Sigmoid colon (tissue), 7 donors: ENCODE measurements around the gene TENM4. TPM values are rescaled to one million over a fixed set of nuclear protein-coding genes. Genes with fewer than 3 reads are reported as not detected.

Experiments used
- DNase-seq: peaks from one replicate; pipeline ENCODE4 v3.0.0-alpha.2; 2019
- H3K27ac ChIP-seq, 4 donors: fragments of 200-600 bp; sonication (generic); one replicate each; pipeline ENCODE4 v1.5.1; 2016 to 2019; ENCODE audit warnings: mild to moderate bottlenecking in 1 of 4
- H3K27me3 ChIP-seq, 3 donors: fragments of 200-600 bp; sonication (generic); one replicate each; pipeline ENCODE4 v1.5.1; 2019; ENCODE audit warnings: mild to moderate bottlenecking in 1 of 3
- H3K36me3 ChIP-seq, 4 donors: fragments of 200-600 bp; sonication (generic); one replicate each; pipeline ENCODE4 v1.5.1; 2016 to 2019
- H3K4me1 ChIP-seq, 4 donors: fragments of 200-600 bp; sonication (generic); one replicate each; pipeline ENCODE4 v1.5.1; 2017 to 2019
- H3K4me3 ChIP-seq, 4 donors: fragments of 200-600 bp; sonication (generic); one replicate each; pipeline ENCODE4 v1.5.1; 2017 to 2019; ENCODE audit warnings: mild to moderate bottlenecking in 2 of 4, moderate library complexity in 1 of 4
- H3K9me3 ChIP-seq, 4 donors: fragments of 200-600 bp in 3 of 4; sonication (generic) in 3 of 4; one replicate each; pipeline versions ENCODE4 v1.5.1 to v1.6.1; 2013 to 2019
- CTCF ChIP-seq, 4 experiments: fragments of 450-650 bp in 3 of 4; fragments of 200-600 bp in 1 of 4; IDR thresholded peaks; one replicate each; pipeline ENCODE4 v1.5.1; 2016 to 2019; ENCODE audit warnings: antibody characterized with exemption in 4 of 4, mild to moderate bottlenecking in 3 of 4, moderate library complexity in 2 of 4
- EP300 ChIP-seq, 4 donors: sonication (generic); formaldehyde crosslinking; IDR thresholded peaks; one replicate each; pipeline ENCODE4 v1.6.1; 2017; ENCODE audit warnings: antibody characterized with exemption in 4 of 4
- POLR2A ChIP-seq, 2 donors: fragments of 450-650 bp; IDR thresholded peaks; one replicate each; pipeline ENCODE4 v1.6.1; 2016; ENCODE audit warnings: antibody characterized with exemption in 2 of 2, mild to moderate bottlenecking in 2 of 2, moderate library complexity in 2 of 2
- POLR2AphosphoS5 ChIP-seq, 4 donors: sonication (generic); formaldehyde crosslinking; IDR thresholded peaks; one replicate each; pipeline ENCODE4 v1.6.1; 2017; ENCODE audit warnings: antibody characterized with exemption in 4 of 4
- WGBS, 2 donors: extraction: QIAGEN DNeasy Blood & Tissue Kit; methylation state at CpG; one replicate each; pipeline ENCODE4 v1.1.7; 2013; 5-methylcytosine and 5-hydroxymethylcytosine counted together
- intact Hi-C: fragments of 100-400 bp; cut with DNase I; formaldehyde crosslinking; loops from one replicate; pipeline ENCODE4 v1.15.1; 2023
- polyA plus RNA-seq, 3 donors: library from polyadenylated mRNA; stranded (reverse); fragments of 200-250 nt; gene quantifications; one replicate each; pipeline ENCODE4 v1.2.3, GENCODE V29; 2013
- total RNA-seq, 4 donors: library from RNA; depleted of rRNA; stranded (reverse); fragments of >200 nt; gene quantifications; one replicate each; pipeline ENCODE4 v1.1.0, GENCODE V29; 2016
- donor health status: healthy with polysubstance abuse.
- donor health status: Bipolar disorder and iron deficiency.
- donor health status: healthy.

The TENM4 gene
- total and polyA plus RNA-seq, 7 donors = 0.23 to 14.6 (median 1.9) TPM; not detected in 1

- no peak overlapping the region for H3K4me3 ChIP-seq
- TF ChIP-seq POLR2AphosphoS5 (IDR thresholded peaks at IDR 0.05) (no peak), CTCF (IDR thresholded peaks at IDR 0.05) (no peak), POLR2A (IDR thresholded peaks at IDR 0.05) (no peak), EP300 (IDR thresholded peaks at IDR 0.05) (no peak)
- H3K4me1 ChIP-seq = peaks cover 0 to 8% (median 4%) of the 10 kb centered on the region in 4 donors
- H3K9me3 ChIP-seq = no peaks in the 10 kb centered on the region
- WGBS, 2 donors = 83 to 87% methylated on average over 2 of the region's 2 CpGs
- intact Hi-C loops = no loop called here
- no peaks in the 10 kb centered on the region for H3K36me3 ChIP-seq
- no peak overlapping the region for H3K27ac ChIP-seq
- no peak for DNase-seq
- H3K27me3 ChIP-seq = no peaks in the 10 kb centered on the region
Measured at GRCh38 chr11:79390477-79390876, 50.4 kb downstream of the TENM4 start.

- H3K36me3 ChIP-seq = no peaks in the 10 kb centered on the region
- no peak overlapping the region for H3K27ac ChIP-seq
- WGBS, 2 donors = 89 to 90% methylated on average over 2 of the region's 2 CpGs
Measured at GRCh38 chr11:79388201-79388600, 52.6 kb downstream of the TENM4 start.

GRCh38 chr11:79383874-79384273 lies 57.0 kb downstream of the TENM4 start:
- no peak for TF ChIP-seq EP300 (IDR thresholded peaks at IDR 0.05)
- no peak for TF ChIP-seq POLR2A (IDR thresholded peaks at IDR 0.05)
- TF ChIP-seq POLR2AphosphoS5 (IDR thresholded peaks at IDR 0.05) = no peak
- no peak for TF ChIP-seq CTCF (IDR thresholded peaks at IDR 0.05)
- intact Hi-C loops = no loop called here
- WGBS, 2 donors = 83 to 87% methylated on average over 3 of the region's 3 CpGs
- no peaks in the 10 kb centered on the region for H3K9me3 ChIP-seq
- H3K4me1 ChIP-seq = no peaks in the 10 kb centered on the region
- no peak overlapping the region for H3K4me3 ChIP-seq
- no peaks in the 10 kb centered on the region for H3K36me3 ChIP-seq
- no peak overlapping the region for H3K27ac ChIP-seq
- DNase-seq = no peak
- no peaks in the 10 kb centered on the region for H3K27me3 ChIP-seq

More at GRCh38 chr11:79388201-79388600, 52.6 kb downstream of the TENM4 start:
- intact Hi-C loops = no loop called here
- no peak for DNase-seq
- Histone ChIP-seq H3K27me3 (no peaks in the 10 kb centered on the region), H3K9me3 (no peaks in the 10 kb centered on the region), H3K4me3 (no peak overlapping the region), H3K4me1 (peaks cover 0 to 8% (median 4%) of the 10 kb centered on the region in 4 donors)
- TF ChIP-seq EP300 (IDR thresholded peaks at IDR 0.05) (no peak), CTCF (IDR thresholded peaks at IDR 0.05) (no peak), POLR2AphosphoS5 (IDR thresholded peaks at IDR 0.05) (no peak), POLR2A (IDR thresholded peaks at IDR 0.05) (no peak)

GRCh38 chr11:79382301-79383050 lies 58.4 kb downstream of the TENM4 start:
- Histone ChIP-seq H3K4me1 (no peaks in the 10 kb centered on the region), H3K27ac (no peak overlapping the region), H3K36me3 (no peaks in the 10 kb centered on the region), H3K9me3 (no peaks in the 10 kb centered on the region), H3K4me3 (no peak overlapping the region), H3K27me3 (no peaks in the 10 kb centered on the region)
- intact Hi-C loops = no loop called here
- TF ChIP-seq EP300 (IDR thresholded peaks at IDR 0.05) (no peak), CTCF (IDR thresholded peaks at IDR 0.05) (no peak), POLR2A (IDR thresholded peaks at IDR 0.05) (no peak), POLR2AphosphoS5 (IDR thresholded peaks at IDR 0.05) (no peak)
- DNase-seq = no peak
- WGBS, 2 donors = 65 to 75% methylated on average over 6 of the region's 6 CpGs
